CD4-positive, alpha-beta T cell treated with Interleukin-12 subunit alpha and Interleukin-12 subunit beta, for 1 hour (primary cell): Measurements from ENCODE around the gene WWC2.

ENCODE experiments used
- DNase-seq: peaks from one replicate; pipeline ENCODE4 v3.0.0-alpha.2; 2020

WWC2 gene

DNA sequence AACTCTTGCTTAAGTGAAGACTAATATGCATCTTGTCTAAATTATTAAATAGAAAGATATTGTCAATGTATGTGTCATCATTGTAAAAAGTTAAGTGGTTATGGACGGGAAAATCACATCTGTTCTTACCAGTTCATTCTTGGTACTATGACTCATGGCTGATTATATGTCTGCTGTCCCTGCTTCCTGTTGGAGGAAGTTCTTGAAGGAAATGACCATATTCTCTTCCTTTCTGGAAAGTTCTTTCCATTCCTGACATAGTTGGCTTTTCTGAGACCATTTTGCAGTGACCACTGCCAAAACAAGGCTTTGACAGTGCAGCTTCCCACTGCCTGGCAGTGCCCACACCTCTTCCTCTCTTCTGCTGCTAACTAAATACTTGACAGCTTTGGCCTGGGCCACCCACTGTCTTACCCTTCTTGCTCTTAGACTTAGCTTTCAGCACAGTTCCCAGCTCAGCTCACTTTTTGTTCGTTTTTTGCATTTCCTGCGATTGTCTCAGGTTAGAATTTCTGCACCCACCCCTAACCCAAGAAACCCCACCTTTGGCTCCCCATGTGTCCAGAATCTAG lies 236.4 kb downstream of the WWC2 start:
- DNase-seq, result no peak

DNA sequence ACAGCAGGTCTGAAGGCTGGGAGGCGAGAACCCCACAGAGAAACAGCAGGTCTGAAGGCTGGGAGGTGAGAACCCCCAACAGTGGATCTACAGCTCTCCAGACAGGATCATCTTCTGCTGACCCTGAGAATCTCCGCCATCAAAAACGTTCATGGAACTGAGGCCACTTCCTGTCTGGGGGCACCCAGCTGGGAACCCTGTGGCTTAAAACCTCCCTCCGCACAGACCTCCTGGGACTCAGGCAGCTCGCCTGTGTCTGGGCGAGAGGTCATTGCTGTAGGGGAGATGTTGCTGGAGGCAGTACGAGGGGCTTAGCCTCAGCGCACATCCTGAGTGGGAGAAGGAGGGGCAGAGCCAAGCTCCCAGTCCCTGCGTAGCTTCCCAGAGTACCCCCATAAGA lies 238.3 kb downstream of the WWC2 start:
- no peak for DNase-seq

DNA sequence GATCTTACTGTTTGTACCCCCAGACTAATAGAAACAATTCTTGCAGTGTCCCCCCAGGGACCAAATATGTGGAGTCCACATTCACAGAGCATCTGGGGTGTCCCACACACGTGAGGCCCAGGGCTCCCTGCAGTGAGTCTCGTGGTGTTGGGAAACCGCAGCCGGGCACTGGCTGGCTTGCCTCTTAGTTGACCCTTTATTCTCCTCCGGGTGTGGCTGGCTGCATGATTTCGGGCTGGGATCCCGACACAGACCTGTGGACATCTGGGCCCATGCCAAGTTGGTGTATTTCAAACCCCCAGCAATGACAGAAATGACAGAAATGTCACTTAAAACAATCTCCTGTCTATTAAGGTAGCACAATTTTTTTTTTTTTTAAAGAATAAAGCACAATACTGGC lies 238.8 kb downstream of the WWC2 start:
- DNase-seq, result no peak

GRCh38 chr4:183342541-183343533 lies 243.8 kb downstream of the WWC2 start:
- DNase-seq, result no peak

DNA sequence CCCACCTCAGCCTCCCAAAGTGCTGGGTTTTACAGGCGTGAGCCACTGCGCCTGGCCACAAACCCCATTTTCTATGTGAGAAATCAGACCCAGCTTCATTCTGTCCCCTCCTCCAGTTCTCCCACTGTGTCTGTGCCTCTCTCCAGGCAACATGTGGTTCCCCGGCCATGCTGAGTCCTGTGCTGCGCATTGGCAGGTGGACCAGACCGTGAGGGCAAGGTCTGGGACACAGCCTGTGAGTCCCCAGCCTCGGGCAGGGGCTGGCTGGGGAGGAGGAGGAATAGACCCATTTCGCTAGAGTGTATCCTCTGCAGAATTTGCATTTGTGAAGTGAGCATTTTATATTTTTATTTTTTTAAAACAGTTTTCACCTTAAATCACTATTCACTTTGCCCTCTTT lies 244.7 kb downstream of the WWC2 start:
- no peak for DNase-seq

DNA sequence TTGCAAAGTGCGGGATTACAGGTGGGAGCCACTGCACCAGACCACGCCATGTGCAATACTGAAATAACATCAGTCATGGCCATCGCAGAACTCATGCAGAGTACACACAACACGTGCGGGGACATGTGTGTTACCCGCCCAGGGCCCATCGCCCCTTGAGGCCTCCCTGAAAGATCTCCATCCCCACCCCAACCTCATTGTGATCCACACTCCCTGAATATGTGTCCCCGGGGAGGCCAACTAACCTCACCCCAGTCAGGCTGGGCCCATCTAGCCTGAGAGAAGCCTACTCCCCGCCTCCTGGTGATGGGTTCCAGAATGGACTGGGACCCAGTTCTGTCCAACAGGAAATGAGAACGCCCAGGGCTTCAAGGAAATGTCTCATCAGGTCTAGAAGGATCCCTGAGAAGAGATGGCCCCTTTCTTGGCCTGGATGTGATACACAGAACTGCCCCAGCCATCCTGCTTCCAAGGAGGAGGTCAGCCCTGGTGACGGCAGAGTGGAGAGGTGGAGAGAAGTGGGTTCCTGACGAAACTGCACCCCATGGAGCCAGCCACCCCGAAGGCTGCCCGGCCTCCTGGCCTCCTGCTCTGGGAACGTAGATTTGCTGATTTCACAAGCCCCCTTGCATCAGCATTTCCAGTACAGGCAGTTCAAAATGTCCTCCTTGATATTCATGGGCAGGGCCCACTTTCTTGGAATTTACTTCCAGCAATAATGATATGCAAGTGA lies 245.6 kb downstream of the WWC2 start:
- DNase-seq, result no peak

GRCh38 chr4:183345261-183345660 lies 246.2 kb downstream of the WWC2 start:
- no peak for DNase-seq

- DNase-seq, result no peak
These were observed 248.1 kb downstream of the WWC2 start for GRCh38 chr4:183347146-183347545.

- DNase-seq, result no peak
These were observed 248.5 kb downstream of the WWC2 start for GRCh38 chr4:183347566-183347965.

DNA sequence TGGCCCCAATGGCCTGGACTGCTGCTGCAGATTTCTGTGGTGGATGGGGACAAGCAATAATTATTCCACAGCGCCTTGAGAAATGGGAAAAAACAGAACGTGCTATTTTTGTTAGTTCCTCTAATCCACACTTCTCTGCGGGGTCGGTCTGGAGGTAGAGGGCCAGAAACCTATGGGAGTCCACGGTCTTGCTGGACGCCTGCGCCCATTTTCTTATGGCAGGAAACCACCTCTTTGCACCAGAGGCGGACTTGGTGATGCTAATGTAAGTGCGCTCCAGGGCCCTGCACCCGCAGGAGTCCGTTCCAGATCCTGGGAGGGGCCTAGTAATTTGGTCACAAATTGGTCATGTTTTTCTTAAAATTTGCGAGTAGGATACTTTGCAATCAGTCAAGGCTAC lies 249.1 kb downstream of the WWC2 start:
- DNase-seq, result no peak

GRCh38 chr4:183348706-183349659 lies 249.9 kb downstream of the WWC2 start:
- no peak for DNase-seq

DNA sequence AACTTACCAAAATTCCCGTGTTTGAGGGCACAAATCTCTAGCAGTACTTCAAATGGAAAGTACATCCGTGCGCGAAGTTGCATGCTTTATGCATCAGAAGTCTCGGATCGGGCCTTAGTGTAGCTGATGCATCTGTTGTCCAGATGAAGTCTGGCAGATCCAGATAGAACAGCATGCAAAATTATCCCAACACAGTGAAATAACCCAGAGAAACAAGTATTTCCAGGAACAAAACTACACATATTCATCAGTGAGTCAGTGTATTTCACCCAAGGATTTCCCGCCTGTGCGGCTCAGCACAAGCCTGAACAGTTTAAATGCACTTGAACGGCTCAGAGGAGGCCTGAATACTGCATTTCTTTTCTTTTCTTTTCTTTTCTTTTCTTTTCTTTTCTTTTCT lies 250.6 kb downstream of the WWC2 start:
- DNase-seq, result no peak

DNA sequence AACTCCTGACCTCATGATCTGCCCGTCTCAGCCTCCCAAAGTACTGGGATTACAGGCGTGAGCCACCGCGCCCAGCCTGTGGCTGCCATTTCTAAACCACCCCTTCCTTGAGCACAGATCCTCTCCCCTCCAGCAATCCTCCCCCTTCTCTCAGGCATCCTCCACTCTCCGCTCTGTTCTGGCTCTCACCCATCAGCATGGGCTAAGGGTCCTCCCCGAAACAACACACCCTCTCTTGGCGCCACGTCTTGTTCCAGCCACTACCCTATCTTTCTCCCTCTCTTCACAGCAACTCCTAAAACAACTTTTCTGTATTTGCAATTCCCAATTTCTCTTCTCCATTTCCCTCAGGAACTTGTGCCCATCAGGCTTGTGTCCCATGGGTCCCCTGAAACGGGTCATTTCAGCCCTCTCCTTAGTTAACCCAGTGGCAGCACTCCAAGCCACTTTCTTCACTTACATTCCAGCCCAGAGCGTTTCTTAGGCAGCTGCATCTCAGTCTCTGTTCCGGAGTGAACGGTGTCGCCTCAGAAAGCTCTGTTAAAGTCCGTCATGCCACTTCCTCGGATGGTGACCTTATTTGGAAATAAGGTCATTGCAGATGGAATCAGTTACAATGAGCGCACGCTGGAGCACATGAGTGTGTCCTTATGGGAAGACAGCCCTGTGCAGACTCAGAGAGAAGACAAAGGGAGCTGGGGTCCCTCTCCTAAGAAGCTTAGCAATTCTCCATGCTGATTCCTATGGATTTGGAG lies 251.4 kb downstream of the WWC2 start:
- DNase-seq, result no peak

GRCh38 chr4:183352546-183352945 lies 253.5 kb downstream of the WWC2 start:
- no peak for DNase-seq

GRCh38 chr4:183353557-183353956 lies 254.5 kb downstream of the WWC2 start:
- no peak for DNase-seq

- DNase-seq, result no peak
These were observed 255.2 kb downstream of the WWC2 start for GRCh38 chr4:183354219-183354618.

DNA sequence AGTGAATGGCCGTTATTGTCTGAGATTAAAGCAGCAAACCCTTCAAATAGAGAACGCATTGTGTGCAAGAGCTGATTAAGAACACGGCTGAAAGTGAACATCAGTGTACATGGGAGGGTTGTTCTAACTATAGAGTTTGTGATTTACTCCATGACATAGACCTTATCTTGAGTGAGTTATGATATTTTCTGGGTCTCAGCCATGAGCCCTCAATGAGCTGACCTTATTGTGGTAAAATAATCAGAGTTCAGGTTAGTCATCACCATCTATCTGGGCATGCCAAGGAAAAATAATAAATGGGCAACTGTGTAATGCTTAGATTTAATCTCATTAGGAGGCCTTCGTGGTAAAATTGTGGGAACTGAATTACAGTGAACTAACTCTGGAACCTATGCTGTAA lies 256.3 kb downstream of the WWC2 start:
- DNase-seq, result no peak

DNA sequence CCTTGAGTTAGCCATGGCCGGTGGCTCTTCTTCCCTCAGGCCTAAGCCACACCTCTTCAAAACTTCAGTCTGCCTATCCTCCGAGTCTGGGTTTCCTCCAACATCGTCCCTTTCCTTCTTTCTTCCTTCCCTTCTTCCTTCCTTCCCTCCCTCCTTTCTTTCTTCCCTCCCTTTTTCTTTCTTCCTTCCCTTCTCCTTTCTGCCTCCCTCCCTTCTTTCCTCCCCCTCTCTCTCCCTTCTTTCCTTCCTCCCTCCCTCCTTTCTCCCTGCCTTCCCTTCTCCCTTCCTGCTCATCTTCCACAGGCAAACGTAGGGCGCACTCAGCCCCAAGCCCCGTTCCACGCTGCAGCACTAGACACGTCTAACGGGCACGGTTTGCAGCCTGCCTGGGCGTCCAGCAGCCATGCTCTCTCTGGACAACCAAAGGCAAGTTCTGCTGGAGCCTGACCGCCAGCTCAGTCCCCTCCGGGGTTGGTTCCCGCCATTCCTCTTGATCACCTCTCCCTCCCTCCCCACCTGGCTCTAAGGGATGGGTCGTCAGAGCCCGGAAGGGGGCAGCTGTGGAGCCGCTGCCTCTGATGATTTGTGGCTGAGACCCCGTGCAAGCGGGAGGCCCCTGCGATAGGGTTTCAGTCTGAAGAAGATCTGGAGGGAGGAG lies 257.2 kb downstream of the WWC2 start:
- DNase-seq, result no peak

DNA sequence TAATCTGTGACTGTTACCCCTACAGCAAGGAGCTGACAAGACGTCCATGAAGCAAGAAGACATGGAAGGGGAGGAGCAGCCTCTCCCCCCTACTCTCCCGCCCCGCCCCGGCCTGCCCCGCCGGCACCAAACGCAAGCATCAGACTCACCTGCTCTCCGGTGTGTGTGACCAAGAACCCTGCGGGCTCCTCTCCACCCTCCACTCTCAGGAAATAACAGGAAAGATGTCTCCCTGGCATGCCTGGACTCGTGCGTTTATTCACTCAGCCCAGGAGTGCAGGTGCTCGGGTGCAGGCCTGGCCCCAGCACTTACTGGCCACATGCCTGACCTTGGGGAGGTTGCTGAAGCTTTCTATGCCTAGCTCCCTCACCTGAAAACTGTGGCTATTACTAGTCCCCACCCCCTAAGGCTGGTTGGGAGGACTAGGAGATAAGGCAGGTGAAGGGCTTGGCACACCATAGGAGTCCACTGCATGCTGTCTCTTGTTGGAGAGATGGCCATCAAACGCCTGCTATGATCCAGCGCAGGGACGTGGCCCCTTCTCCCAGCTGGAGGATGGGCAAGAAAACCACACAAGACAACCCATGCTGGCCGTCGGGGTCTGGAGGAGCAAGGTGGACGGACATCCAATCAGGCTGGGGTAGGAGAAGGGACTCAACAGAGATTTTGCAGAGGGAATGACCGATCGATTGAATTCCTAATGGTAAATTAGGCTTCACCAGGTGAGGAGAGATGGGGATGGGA lies 258.0 kb downstream of the WWC2 start:
- DNase-seq, result no peak

- no peak for DNase-seq
These were observed 259.2 kb downstream of the WWC2 start for GRCh38 chr4:183358215-183358755.
